Stimulated activated CD8-positive, alpha-beta memory T cell treated with anti-CD3 and anti-CD28 coated beads, Interleukin-4, amount 100 ng/mL, for 48 hours (primary cell): ENCODE data around the gene CARD19.
A peak's percentile ranks its signal among the peaks of the same experiment; 100 is the strongest.
"Not testable (repeated sequence)": the region's sequence is repeated elsewhere in the genome, so short reads cannot be mapped to it uniquely, and the experiment has no call there.

Source experiments
- DNase-seq: peaks from one replicate; pipeline ENCODE4 v3.0.0-alpha.2; 2020

Gene CARD19

GRCh38 chr9:93107825-93108161 is 11.8 kb downstream of the CARD19 start:
- DNase-seq: no peak

- peak; percentile 74 for DNase-seq
Observed at GRCh38 chr9:93108291-93109041, 12.4 kb downstream of the CARD19 start.

- no peak for DNase-seq
Observed at GRCh38 chr9:93110311-93110855, 14.4 kb downstream of the CARD19 start.

GRCh38 chr9:93111001-93111370 is 15.0 kb downstream of the CARD19 start:
- no peak for DNase-seq

- peak; percentile 62 for DNase-seq
Observed at GRCh38 chr9:93111371-93112115, 15.5 kb downstream of the CARD19 start.

- no peak for DNase-seq
Observed at GRCh38 chr9:93112116-93112863, 16.3 kb downstream of the CARD19 start.

GRCh38 chr9:93112864-93113389 is 16.9 kb downstream of the CARD19 start:
- no peak for DNase-seq

- no peak for DNase-seq
Observed at GRCh38 chr9:93114169-93114983, 18.4 kb downstream of the CARD19 start.

- no peak for DNase-seq
Observed at GRCh38 chr9:93114984-93115335, 18.9 kb downstream of the CARD19 start.

GRCh38 chr9:93115486-93116071 is 19.6 kb downstream of the CARD19 start:
- DNase-seq: no peak

- no peak for DNase-seq
Observed at GRCh38 chr9:93116072-93116961, 20.3 kb downstream of the CARD19 start.

- DNase-seq: not testable (repeated sequence)
Observed at GRCh38 chr9:93117521-93117920, 21.5 kb downstream of the CARD19 start.

GRCh38 chr9:93117924-93118862 is 22.2 kb downstream of the CARD19 start:
- no peak for DNase-seq

- no peak for DNase-seq
Observed at GRCh38 chr9:93118863-93119702, 23.1 kb downstream of the CARD19 start.

GRCh38 chr9:93119703-93119952 is 23.6 kb downstream of the CARD19 start:
- no peak for DNase-seq

- DNase-seq: peak; percentile 48
Observed at GRCh38 chr9:93119953-93120845, 24.2 kb downstream of the CARD19 start.

- DNase-seq: no peak
Observed at GRCh38 chr9:93120846-93121315, 24.9 kb downstream of the CARD19 start.
